Right lung (tissue), 5 donors: ENCODE results near the gene TARM1. TPM values are rescaled to one million over a fixed set of nuclear protein-coding genes. Genes with fewer than 3 reads are reported as not detected.

ENCODE experiments used
- DNase-seq, 2 donors: peaks; one replicate each; pipeline ENCODE4 v3.0.0-alpha.2; 2013
- polyA plus RNA-seq, 5 donors: library from polyadenylated mRNA; unstranded; fragments of 120-200 nt; gene quantifications; one replicate each; pipeline versions ENCODE4 v1.2.1 to v1.2.3, GENCODE V29; 2013; ENCODE audit warnings: inconsistent platforms in 1 of 5, low replicate concordance in 1 of 5; ENCODE audit not compliant: insufficient read length in 5 of 5, insufficient read depth in 1 of 5

The TARM1 gene
- polyA plus RNA-seq, 5 donors, result 0.15 to 0.27 (median 0.18) TPM; not detected in 1

DNA sequence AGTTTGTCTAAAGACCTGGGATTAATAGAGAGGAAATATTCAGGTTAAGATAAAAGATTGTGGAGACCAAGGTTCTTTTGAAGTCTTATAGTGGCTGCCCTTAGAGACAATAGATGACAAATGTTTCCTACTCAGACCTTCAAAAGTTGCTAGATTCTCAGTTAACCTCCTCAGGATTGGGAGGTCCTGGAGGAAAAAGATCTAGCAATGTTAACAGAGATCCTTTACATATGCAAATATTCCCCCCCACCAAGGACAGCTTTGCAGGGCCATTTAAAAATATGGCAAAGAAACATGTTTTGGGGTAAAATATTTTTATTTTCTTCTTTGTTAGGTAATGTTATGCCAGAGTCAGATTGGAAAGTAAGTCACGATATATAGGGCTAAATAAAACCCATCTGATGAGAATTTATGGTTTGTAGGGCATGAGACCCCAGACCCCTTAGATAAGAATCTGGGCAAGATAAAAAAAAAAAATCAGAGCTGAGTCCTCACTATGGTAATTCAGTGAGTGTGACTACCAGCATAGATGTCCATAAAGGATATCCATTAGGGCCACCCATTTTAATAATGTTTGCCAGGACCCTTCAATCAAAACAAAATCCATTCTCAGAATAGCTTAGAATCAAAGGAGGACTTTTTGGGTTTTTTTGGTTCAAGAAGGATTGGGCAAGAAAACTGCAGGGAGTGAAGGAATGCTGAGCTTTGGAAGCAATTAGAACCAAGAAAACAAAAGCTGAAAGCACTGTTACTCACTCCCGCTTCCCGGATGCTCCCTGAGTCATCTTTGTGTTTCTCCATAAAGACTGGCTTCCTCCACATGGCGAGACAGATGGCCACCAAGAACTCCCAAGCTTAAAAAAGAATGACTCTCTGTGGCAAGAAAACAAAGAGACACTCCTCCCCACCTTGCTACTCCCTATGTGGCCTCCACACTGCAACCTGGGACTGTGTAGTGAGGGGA is 45.7 kb downstream of the TARM1 start:
- DNase-seq, result no peak

DNA sequence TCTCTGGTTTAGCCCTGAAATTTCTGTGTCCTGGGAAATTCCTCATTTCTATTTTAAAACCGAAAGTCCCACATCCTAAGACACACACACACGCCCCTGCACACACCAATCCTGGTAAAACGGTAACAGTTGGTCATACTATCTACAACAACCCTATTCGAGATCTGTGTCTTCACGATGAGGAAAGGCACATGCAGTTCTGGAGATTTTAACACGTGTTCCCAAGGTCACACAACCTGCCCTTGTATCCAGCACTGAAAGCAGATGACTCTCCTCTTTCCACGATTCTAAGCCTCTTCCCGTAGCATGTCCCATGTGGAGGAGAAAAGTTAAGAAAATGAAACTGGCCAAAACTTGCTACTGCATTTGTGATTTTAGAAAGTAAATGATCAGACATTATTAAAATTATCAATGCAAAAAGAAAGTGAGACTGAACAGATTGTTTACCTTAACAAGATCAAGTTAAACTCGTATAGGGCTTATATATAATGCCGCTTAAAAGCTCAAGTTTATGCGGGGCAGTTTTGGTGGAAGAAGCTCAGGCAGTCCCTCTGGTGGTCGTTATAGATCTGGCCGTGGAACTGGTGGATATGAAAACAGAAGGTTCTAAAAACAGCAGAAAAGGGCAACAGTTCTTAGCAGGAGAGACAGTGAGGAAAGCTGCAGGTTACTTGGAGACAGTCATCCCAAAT is 50.1 kb downstream of the TARM1 start:
- no peak for DNase-seq

DNA sequence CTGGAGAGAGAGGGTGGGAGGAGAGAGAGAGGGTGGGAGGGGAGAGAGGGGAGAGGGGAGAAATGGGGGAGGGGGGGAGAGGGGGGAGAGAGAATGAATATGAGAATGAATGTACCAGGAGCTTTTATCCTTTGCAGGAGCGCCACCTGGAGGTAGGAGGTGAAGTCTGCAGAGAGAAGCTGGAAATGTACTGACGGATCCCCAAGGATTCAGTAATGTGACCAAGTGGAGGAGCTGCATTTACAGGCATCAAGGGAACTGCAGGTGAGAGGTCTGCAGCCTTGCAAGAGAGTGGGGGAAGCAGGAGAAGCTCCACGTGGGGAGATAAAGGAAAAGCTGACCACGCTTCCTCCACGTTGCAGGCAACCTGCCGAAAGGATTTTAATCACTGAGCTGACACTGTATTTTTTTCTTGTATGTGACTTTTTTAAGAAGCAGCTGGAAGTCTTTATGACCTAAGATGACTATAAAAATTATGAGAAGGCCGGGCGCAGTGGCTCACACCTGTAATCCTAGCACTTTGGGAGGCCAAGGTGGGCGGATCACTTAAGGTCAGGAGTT is 51.2 kb downstream of the TARM1 start:
- peak; percentile 3 to 10 for DNase-seq

DNA sequence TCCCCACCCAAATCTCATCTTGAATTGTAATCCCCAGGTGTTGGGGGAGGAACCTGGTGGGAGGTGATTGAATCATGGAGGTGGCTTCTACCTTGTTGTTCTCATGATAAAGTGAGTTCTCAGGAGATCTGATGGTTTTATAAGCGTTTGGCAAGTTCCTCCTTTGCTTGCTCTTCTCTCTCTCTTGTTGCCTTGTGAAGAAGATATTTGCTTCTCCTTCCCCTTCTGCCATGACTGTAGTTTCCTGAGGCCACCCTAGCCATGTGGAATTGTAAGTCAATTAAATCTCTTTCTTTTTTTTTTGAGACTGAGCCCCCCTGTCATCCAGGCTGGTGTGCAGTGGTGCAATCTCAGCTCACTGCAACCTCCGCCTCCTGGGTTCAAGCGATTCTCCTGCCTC is 51.9 kb downstream of the TARM1 start:
- no peak for DNase-seq

DNA sequence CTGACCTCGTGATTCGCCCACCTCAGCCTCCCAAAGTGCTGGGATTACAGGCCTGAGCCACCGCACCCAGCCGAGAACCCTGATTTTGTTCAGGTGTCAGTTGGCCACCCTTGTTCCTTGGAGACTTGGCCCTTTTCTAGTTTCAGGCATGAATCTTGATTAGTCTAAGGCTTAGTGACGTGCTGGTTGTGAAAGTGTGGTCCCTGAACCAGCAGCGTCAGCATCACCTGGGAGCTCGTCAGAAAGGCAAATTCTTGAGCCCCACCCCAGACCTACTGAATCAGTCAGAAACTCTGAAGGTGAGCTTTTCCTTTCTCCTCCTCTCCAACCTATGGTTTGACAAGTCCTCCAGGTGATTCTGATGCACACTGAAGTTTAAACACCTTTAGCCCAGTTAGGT is 54.5 kb downstream of the TARM1 start:
- no peak for DNase-seq

DNA sequence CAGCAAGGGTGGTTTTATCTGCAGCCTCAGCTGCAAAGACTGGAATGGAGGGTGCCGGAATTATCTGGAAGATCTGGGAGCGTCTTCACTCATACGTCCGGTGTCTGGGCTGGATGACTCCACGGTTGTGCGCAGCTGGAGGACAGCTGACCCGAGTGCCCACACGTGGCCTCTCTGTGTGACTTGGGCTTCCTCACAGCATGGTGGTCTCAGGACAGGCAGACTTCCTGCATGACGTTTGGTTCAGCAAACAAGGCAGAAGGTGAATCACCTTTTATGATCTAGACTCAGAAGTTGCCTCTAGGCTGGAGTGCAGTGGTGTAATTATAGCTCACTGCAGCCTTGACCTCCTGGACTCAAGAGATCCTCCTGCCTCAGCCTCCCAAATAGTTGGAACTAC is 56.5 kb downstream of the TARM1 start:
- DNase-seq, result no peak

DNA sequence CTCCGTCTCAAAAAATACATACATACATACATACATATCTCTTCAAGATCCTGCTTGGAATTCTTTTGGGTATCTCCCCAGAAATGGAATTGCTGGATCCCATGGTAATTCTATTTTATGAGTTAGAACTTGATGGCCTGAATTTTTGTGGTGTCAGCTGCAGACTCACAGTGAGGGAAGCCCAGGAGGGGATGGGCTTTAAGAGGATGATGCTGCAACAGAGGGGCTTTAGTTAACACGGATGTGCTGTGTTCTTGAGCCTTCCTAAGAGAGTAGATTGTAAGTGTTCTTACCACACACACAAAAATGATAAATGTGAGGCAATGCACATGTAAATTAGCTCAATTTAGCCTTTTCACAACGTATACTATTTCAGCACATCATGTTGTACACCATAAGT is 58.0 kb downstream of the TARM1 start:
- DNase-seq, result no peak

DNA sequence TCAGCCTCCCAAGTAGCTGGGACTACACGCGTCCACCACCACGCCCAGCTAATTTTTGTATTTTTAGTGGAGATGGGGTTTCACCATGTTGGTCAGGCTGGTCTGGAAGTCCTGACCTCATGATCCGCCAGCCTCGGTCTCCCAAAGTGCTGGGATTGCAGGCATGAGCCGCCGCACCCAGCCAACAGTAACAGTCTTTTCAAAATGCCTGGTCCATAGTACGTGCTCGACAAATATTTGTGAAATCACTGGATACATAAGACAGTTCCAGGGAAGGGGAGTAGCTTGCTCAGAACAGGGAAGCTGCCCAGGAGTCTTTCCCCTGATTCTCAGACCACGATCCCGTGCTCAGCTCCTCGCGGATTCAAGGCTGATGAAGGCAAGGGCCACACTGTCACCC is 59.2 kb downstream of the TARM1 start:
- no peak for DNase-seq

DNA sequence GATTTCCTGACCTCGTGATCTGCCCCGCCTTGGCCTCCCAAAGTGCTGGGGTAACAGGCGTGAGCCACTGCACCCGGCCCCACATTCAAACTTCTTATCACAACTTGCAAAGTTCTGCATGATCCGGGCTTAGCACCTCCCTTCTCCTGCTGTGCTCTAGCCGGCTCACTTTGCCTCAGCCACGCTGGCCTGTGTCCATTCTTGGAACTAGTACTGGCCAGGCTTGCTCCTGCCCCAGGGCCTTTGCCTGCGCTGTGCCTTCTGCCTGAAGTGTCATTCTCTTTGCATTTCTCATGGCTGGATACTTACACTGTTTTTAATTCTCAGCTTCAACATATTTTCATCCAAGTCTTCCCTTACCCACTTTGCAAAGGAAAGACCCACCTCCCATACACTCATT is 59.8 kb downstream of the TARM1 start:
- DNase-seq, result no peak

Other genes starting within 250 kb of the TARM1 start
- 100 to 1,000 TPM in 1 of 5 donors, 10 to 100 TPM in 4; 56.6 to 117 (median 71.2) TPM for gene MYADM, start 213.5 kb downstream of the TARM1 start, polyA plus RNA-seq
- under 1 TPM in 4 of 5 donors, not detected in 1; 0.19 to 0.46 (median 0.42) TPM for gene PRKCG, start 199.2 kb downstream of the TARM1 start, polyA plus RNA-seq
- gene CACNG7, start 172.1 kb downstream of the TARM1 start, polyA plus RNA-seq, result under 1 TPM in 1 of 5 donors, not detected in 4; 0.09 TPM
- gene CACNG8, start 118.4 kb downstream of the TARM1 start, polyA plus RNA-seq, result under 1 TPM; 0.07 to 0.13 (median 0.10) TPM
- gene CACNG6, start 89.7 kb downstream of the TARM1 start, polyA plus RNA-seq, result 1 to 10 TPM in 3 of 5 donors, under 1 TPM in 2; 0.21 to 2.6 (median 1.0) TPM
- gene VSTM1, start 17.5 kb downstream of the TARM1 start, polyA plus RNA-seq, result under 1 TPM in 3 of 5 donors, not detected in 2; 0.17 to 0.41 (median 0.30) TPM
- under 1 TPM; 0.38 to 0.73 (median 0.56) TPM for gene OSCAR, start 19.4 kb upstream of the TARM1 start, polyA plus RNA-seq
- gene NDUFA3, start 21.5 kb upstream of the TARM1 start, polyA plus RNA-seq, result 100 to 1,000 TPM in 1 of 5 donors, 10 to 100 TPM in 4; 65.2 to 157 (median 85.5) TPM
- gene TFPT, start 34.3 kb upstream of the TARM1 start, polyA plus RNA-seq, result 10 to 100 TPM; 13.1 to 25.5 (median 18.1) TPM
- gene PRPF31, start 34.4 kb upstream of the TARM1 start, polyA plus RNA-seq, result 10 to 100 TPM; 50.3 to 71.0 (median 60.2) TPM
- 10 to 100 TPM; 54.3 to 69.4 (median 59.5) TPM for gene CNOT3, start 56.4 kb upstream of the TARM1 start, polyA plus RNA-seq
- gene LENG1, start 78.4 kb upstream of the TARM1 start, polyA plus RNA-seq, result 10 to 100 TPM in 1 of 5 donors, 1 to 10 TPM in 4; 6.5 to 12.3 (median 7.9) TPM
- gene TMC4, start 91.8 kb upstream of the TARM1 start, polyA plus RNA-seq, result 10 to 100 TPM; 21.9 to 42.8 (median 32.1) TPM
- 10 to 100 TPM; 44.0 to 69.4 (median 54.5) TPM for gene MBOAT7, start 108.2 kb upstream of the TARM1 start, polyA plus RNA-seq
- gene TSEN34, start 109.9 kb upstream of the TARM1 start, polyA plus RNA-seq, result 10 to 100 TPM; 35.0 to 66.7 (median 44.3) TPM
- 1,000 to 10,000 TPM; 1,645 to 2,801 (median 2,081) TPM for gene RPS9, start 119.5 kb upstream of the TARM1 start, polyA plus RNA-seq
- 1 to 10 TPM; 1.4 to 2.9 (median 2.3) TPM for gene LILRB3, start 141.6 kb upstream of the TARM1 start, polyA plus RNA-seq
- 1 to 10 TPM in 1 of 5 donors, under 1 TPM in 4; 0.56 to 1.5 (median 0.73) TPM for gene LILRA6, start 161.4 kb upstream of the TARM1 start, polyA plus RNA-seq
- 1 to 10 TPM; 3.9 to 5.0 (median 4.8) TPM for gene LILRB5, start 175.9 kb upstream of the TARM1 start, polyA plus RNA-seq
- gene LILRB2, start 199.7 kb upstream of the TARM1 start, polyA plus RNA-seq, result 1 to 10 TPM; 1.5 to 3.3 (median 1.7) TPM
- under 1 TPM; 0.28 to 0.81 (median 0.55) TPM for gene LILRA5, start 231.8 kb upstream of the TARM1 start, polyA plus RNA-seq